ENCODE results near the gene ASTN2.

The ASTN2 gene

DNA sequence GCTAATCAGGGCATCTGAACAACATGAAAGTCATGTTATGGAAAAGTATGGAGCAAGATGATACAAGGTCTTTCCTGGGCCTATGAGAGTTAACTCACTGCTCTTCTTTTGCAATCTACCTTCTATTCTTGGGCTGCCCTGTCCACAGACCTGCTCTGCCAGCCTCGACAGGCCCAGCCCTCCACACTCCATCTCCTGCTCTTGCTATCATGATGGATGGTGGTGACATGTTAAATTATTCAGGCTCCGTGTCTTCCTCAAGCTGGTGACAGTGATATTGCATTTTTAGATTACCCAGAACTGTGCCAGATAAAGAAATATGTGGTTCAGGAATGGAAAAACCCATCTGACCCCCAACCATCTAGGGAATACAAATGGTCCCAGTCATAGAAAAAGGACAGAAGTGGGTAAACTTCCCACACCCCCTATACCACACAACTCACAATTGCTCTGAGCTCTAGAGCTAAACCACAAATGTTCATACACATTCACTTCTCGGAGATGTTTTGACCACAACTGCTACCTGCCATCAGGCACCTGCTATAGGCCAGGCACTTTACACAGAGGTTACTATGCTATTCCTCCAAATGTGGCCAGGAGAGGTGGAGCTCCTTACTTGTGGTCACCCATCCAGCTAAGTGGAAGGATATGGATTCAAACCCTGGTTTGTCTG is 311.3 kb downstream of the ASTN2 start:
- no peak for DNase-seq

DNA sequence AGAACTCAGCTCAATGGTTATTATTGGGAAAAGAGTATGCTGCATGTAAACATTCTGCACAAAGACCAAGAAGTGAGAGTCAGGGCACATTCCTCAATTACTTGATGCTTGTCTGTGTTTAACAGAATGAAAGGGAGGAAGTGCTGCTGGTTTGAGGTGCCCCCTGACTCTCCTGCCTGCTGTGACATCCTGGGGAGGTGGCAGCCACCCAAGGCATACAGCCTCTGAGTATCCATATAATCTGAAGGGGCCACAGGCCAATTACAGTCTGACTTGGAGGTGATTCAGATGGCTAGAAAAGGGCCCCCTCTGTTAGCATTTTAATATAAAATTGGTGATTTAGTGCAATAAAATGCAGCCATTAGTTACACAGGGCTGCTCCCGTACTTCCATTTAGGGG is 313.8 kb downstream of the ASTN2 start:
- DNase-seq: no peak

DNA sequence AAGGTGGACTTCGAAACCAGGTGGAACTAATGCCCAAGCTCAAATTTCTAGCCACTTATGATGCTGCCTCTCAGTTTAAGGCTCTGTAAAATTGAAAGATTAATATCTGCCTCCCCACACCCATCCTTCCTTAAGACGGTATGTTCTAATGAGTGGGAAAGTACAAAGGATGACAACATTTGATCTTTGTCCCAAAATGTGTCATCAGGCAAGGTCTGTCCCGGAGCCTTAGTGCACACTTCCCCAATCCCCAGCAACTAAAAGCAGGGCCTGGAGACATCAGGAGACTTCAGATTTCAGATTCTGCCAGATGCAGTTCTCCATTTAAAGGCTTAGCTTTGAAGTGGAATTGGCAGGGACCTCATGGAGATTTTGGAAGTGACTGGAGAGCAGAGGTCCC is 316.5 kb downstream of the ASTN2 start:
- DNase-seq: no peak

DNA sequence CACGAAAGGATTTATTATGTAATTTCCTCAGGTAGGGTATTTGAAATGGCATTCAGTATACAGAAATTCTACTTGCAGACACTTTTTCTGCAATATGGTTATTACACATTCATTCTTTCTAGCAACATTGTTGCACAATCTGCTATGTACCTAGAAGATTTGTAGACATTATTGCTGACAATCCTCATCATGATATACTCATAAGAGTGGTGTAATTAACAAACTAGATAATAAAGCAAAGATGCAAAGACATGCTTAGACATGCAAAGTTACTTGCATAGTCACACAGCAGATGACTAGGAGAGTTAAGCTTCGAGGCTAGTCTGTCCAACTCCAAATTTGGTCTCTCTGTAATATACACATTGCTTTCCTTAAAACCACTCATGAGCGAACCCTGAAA is 317.1 kb downstream of the ASTN2 start:
- DNase-seq: no peak

DNA sequence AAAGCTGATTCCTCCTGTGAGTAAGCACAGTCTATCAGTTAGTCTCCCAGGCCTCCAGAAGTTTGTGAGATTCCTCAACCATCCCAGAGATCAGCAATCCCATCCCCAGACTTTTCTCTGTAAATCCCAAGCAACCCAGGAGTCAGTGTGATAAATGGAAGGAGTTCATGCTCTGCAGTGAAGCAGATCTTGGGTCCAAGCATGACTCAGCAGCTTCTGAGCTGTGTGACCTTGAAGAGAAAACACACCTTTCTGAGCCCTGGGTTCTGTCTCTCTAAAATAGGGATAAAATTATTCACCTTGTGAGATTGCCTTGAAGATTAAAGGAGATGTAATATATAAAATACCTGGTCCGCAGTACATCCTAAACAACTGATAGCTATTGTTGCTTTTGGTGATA is 318.7 kb downstream of the ASTN2 start:
- no peak for DNase-seq

DNA sequence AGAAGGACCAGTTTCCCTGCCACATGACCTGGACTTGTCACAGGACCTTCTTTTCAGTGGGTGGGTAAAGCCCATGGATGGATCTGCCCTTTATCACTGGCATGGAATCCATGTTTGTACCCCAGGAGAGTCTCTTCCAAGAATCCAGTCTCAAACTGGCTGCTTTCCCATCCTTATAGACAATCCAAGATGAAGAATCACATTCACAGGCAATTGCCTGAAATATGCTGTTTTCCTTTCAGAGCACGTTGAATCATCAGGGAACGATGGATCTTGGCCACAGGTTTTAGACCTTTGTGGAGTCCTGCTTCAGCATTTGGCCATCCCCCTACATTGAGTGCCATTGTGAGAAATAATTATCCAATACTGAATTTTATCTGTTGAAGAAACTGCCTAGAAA is 319.8 kb downstream of the ASTN2 start:
- DNase-seq: no peak

DNA sequence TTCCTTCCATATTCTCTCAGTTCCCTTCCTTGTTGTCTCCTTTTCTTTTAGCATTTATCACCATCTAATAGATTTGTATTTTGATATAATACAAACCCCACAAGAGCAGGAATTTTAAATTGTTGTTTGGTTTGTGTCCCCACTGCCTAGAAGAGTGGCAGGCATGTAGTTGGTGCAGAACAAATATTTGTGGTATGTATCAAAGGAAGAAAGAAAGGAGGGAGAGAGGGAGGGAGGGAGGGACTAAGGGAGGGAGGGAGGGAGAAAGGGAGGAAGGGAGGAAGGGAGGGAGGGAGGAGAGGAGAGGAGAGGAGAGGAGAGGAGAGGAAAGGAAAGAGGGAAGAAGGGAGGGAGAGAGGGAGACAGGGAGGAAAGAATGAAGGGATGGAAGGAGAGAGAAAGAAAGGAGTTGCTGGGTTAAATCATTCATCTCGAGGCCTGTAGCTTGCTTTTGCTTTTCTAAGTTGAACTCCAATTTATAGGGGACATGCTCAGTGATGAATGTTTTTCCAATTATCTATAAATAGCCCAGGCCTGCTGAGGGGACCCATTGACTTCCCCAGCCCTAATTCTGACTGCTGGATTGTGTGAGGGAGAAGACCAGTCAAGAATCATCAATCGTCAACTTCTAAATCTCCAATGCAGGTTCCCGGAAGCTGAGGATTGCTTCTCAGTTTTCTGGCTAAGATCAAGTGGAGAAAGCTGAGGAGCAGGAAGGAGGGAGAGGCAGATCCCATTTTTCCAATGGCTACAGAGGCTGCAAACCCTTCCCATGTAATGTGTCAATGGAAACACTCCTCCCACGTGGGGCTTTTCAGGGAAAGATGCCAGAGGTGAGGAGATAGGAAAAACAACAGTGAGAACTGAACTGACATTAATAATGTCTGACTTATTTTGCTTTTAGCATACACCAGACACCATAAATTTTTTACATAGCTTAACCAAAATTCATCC is 320.7 kb downstream of the ASTN2 start:
- DNase-seq: no peak

DNA sequence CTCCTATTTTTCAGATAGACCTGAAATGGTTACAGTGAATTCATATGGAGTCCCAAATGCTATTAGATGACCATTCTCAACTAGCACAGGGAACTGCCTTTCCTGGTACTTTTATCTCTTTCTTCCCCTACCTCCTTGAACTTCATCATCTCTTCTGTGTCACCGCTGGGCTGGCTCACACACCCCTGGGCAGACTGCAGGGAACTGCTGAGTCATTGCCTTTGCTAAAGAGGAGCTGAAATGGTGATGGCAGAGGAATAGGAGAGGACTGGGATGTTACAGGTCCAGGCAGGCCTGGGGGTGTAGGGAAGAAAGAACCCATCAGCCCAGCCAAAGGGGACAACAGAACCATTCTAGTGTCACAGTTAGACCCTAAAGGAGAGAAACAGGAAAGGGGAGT is 322.3 kb downstream of the ASTN2 start:
- no peak for DNase-seq

DNA sequence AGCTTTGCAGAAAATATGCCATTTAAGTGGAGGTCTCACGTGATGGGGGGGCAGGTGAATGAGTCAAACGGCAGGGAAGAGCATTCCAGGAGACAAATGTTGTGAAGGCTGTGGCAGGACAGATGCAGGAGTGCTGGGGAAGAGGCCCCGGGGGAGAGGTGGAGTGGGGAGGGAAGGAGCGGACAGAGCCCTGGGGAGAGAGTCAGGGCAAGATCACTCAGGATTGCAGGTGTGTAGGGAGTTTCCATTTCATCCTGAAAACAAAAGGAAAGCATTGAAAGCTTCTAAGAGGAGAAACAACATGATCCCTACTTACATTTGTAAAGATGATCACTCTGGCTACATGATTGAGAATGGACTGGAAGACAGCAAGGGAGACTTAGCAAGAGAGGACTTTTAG is 323.3 kb downstream of the ASTN2 start:
- DNase-seq: no peak

DNA sequence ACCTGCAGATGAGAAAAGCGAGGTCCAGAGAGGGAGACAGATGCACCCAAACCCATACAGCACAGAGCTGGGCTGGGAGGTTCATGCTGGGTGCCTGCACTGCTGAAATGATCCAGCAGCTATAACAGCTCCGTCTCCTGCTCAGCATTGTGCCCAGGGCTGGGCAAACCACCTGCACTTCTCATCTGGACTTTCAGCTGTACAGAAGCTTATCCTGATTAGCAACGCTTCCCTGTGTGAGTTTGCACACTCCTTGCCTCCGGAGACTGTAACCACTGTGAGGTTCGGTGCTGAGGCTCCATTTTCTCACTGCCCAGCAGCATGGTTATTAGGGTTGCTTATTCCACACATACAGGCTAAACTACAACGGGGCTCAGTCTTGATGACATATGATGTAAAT is 326.1 kb downstream of the ASTN2 start:
- DNase-seq: no peak

DNA sequence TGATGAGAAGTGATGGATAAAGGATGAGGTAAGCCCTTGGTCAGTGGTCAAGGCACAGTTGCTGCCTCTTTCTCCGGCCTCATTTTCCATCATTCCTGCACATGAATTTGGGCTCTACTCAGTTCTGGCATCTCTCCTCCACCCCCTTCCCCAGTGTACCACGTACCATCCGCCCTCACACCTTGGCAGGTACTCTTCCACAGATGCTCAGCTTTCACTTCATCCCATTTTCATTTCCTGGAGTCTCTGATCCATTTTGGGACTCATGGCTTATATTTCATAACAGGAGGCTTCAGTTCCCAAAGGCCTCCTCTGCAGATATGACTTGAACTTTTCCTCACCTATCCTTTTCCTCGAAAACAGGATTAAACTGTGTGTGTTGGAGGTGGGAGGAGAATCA is 326.7 kb downstream of the ASTN2 start:
- DNase-seq: no peak

DNA sequence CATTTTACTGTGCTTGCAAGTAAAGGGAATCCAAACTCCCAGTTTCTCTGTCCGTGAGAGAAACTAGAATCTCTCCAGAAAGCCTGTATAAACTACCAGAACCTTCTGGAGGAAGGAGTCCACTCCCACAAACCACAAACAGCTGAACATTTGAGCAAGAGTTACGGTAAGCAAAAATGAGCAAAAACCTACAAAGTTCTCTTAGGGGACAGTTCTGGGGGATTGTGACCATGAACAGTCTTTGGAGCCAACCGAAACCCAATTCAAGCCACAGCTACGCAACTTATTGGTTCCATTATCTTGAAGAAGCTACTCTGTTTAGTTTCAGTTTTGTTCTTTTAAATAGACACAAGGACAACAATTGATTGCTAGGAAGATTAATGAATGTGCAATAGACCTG is 330.6 kb downstream of the ASTN2 start:
- no peak for DNase-seq

DNA sequence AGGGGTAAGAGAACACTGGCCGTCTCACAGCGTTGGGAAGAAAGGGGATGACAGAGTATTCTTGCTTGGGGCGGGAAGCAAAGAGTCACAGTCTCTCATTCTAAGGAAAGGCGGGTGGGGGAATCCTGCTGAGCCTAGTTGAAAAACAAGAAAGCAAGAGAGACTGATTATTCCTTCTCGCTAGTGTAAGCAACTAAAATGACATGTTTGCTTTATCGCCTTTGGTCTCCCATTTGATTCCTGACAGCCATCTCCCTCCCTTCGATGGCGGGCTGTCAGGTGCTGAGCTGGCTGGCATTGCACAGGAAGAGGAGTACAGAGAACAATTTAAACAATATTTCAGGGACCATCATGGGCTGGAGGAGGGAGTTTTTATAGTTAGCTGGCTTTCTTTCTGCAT is 331.3 kb downstream of the ASTN2 start:
- DNase-seq: no peak

DNA sequence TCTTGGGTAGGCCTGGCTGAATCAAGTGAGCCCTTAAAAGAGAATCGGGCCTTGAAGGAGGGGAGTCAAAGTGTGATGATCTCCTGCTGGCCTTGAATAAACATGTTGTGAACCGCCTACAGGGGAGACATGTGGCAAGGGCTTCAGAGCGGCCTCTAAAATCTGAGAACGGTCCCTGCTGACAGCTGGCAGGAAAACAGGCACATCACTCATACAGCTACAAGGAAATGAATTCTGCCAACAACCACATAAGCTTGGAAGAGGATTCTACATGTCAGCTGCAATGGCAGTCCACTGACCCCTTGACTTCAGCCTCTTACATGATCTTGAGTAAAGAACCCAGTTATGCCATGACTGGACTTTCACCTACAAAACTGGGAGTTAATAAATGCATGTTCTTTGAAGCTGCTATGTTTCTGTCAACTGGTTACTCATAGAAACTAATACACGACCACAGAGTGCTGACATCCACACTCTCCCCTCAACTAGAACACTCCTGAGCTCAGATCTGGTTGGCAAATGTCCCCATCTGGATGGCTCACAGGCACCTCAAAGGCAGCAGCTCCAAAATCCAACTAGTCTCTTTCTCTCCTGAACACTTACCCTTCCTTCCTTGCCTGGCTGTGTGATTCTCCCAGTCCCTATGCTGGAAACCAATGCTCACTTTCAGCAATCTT is 333.1 kb downstream of the ASTN2 start:
- DNase-seq: no peak

DNA sequence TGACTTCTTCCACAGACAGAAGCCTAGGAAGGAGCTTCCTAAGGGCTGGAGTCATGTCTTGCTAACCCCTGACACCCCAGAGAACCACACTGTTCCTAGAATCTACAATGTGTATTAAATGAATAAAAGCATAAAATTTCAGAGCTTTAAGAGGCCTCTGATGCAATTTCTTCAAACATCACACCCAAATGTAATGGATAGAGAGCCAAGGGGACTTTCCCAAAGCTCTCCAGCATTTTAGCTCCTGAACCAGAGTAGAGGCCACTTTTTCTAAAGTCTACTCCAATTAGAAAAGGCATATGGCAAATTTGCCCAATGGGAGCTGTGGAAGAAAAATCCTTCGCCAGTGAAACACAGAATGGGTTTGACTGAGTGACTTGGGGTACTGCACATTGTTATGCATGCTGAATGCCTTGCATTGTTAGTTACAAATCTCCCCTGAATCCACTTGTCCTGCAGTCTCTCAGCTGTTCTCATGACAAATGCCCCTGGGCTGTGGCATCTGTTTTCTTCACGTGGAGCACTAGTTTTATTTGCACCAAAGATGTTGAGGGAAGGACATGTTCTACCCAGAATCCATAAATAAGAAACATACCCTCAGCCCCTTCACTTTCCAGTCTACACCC is 334.0 kb downstream of the ASTN2 start:
- DNase-seq: no peak

DNA sequence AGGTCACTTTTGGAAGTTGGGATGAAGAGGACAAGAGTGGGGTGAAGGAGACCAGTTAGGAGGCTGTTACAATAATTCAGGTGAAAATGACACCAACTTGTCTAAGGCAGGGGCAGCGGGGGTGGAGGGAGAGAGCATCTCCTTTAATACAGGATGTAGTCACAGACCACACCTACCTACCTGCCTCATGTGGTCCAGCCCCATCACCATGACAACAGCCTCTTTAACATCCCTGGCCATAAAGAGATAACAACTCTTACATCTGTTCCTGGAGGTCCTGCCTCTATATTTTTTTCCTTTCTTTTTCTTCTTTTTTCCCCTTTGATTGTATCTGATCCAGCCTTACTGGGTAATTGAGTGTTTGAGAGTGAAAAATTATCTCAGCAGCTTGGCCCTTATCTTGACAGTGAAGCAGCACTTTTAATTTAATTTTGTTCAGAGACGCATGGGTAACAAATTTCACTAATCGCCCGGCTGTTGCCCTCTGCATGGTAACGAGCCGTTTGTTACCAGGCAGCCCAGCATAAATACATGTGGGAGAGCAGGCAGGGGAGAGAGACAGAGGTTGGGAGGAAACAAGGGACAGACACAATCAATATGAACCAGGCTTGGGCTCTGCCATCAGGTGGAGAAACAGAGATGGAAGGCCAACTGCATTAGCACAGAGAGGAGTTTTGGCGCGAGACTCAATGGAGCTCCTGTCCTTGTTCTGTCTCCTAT is 338.1 kb downstream of the ASTN2 start:
- no peak for DNase-seq

DNA sequence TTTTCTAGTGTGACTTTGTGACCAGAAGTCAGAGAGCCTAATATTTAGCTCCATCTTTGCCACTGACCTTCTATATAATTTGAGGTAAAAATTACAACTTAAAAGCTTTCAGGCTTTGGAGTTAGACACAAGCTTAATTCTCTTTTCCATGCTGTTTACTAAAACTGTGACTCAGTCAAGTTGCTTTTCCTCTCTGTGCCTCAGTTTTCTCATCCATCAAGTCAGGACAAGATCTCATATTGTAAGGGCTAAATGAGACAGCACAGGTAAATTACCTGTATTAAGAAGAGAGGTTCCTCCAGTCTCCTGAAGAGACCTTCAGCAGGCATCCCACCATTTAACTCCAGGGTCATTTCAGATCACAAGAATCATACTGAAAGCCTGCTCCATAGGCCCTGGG is 339.2 kb downstream of the ASTN2 start:
- no peak for DNase-seq

DNA sequence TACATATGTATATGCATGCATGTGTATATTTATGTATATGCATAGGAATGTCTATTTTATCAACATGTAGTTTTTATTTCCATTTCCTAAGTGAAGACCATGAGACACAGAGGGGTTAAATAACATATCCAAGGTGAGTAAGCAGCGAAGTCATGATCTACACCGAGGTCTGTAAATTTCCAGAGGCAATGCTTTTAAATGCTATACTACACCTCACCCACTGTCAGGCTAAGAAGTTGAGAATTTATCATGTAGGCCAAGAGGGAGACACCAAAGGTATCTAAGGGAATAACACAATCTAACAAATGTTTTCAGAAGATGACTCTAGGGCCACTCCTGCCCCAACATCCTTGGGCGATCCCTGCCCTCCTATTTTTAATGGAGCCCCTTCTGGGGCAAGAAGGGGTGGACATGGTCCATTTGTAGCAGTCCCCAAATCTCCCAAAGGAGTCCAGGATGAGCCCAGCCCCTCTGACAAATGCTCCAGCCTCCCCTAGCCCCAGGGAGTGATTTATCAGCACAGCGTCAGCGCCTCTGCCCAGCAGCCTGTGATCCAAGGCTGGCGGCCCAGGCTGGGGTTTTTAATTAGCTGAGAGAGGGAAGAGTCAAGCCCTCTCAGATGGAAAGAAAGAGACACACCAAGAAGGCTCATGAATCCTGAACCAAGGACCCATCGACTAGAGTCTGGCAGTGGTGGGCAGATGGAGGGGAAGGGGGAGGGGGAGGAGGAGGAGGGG is 339.9 kb downstream of the ASTN2 start:
- DNase-seq: no peak

DNA sequence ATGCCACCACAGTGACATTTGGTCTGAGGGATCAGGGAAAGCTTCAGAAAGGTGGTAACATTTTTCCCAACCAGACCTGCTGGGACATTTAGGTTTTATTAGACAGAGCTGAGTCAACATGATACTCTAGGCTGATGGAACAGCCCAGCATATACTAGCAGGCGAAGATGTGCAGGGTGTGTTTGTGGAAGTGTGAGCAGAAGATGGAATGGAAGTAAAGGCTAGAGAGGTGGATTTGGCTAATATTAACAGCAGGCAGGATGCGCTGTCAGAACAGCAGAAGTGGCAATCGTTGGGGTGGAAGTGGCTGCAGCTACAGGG is 340.6 kb downstream of the ASTN2 start:
- no peak for DNase-seq

DNA sequence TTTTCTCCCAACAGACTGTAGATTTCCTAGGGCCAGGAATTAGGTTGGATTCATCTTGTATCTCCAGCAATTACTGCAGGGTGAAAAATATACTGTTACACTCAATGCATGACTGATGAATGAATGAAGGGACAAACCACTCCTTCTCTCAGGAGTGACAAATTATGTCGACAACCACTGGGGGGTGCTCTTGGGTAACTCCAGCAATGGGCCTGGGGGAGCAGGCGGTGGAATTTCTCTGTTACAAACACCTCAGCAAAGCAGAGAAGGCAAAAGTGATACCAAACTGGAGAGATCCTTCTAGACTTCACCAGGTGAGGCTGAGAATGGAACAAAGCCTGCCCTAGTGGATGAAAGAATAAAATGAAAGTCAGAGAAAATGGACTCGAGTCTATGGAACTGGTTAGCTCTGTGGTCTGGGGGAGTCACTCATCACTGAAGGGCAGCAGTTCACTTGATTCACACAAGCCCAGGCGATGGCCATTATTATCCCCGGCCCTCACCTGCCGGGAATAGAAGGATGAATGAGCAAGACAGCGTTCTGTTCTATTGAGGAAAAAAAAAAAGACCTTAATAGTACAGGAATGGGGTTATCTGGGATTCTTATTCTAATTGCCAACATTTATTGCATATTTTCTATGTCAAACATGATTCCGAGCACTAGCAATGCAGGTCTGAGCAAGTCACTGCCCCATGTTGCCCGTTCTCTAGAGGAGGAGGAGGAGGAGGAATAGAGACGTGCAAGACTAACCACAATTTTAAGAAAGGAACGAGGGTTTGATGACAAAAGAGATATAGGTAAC is 341.1 kb downstream of the ASTN2 start:
- no peak for DNase-seq

DNA sequence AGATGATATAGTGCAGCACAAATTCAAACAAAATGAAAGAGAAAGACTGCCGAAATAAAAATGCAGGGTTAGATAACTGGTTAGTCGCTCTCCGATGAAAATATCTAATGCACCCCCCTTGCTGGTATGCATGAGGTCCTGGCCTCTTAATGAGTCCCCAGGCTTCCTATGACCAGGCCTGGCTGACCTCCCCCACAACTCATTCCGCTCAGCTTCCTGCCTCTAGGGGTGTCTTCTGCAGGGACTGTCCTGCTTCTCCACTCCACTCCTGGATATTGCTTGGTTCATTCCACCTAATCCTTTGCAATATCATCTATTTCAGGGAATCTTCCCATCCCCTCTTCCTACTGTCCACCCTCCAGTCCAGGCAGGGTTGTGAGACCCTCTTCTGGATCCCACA is 341.8 kb downstream of the ASTN2 start:
- no peak for DNase-seq
